Hepatocyte (in vitro differentiated cells): ENCODE data around the gene CNIH3. TPM values are rescaled to one million over a fixed set of nuclear protein-coding genes. Genes with fewer than 3 reads are reported as not detected.

Source experiments
- DNase-seq: peaks from one replicate; pipeline ENCODE4 v3.0.0-alpha.2; 2016; ENCODE audit warnings: low spot score
- H2AFZ ChIP-seq: fragments of 200-600 bp; sonication (generic); 2 replicates; pipeline ENCODE4 v1.6.0; 2016; ENCODE audit warnings: antibody characterized with exemption, mild to moderate bottlenecking
- H3K27ac ChIP-seq: fragments of 200-600 bp; sonication (generic); 2 replicates; pipeline ENCODE4 v1.5.1; 2016; ENCODE audit warnings: mild to moderate bottlenecking
- H3K27me3 ChIP-seq: fragments of 200-600 bp; sonication (generic); 2 replicates; pipeline ENCODE4 v1.6.1; 2016
- H3K36me3 ChIP-seq: fragments of 200-600 bp; sonication (generic); replicated peaks from 2 replicates; pipeline ENCODE4 v1.5.1; 2016; ENCODE audit warnings: low read depth; ENCODE audit not compliant: insufficient read depth
- H3K4me1 ChIP-seq: fragments of 200-600 bp; sonication (generic); 2 replicates; pipeline ENCODE4 v1.5.1; 2016; ENCODE audit warnings: mild to moderate bottlenecking, moderate library complexity; ENCODE audit not compliant: insufficient read depth
- H3K4me2 ChIP-seq: fragments of 200-600 bp; sonication (generic); 2 replicates; pipeline ENCODE4 v1.6.0; 2016
- H3K4me3 ChIP-seq: fragments of 200-600 bp; sonication (generic); 2 replicates; pipeline ENCODE4 v1.5.1; 2016; ENCODE audit warnings: mild to moderate bottlenecking
- H3K79me2 ChIP-seq: fragments of 200-600 bp; sonication (generic); 2 replicates; pipeline ENCODE4 v1.6.0; 2017; ENCODE audit warnings: mild to moderate bottlenecking
- H3K9me2 ChIP-seq: fragments of 200-600 bp; sonication (generic); replicated peaks from 2 replicates; pipeline ENCODE4 v1.6.0; 2017; ENCODE audit warnings: mild to moderate bottlenecking; ENCODE audit not compliant: insufficient read depth
- H3K9me3 ChIP-seq: fragments of 200-600 bp; sonication (generic); 2 replicates; pipeline ENCODE4 v1.5.1; 2016; ENCODE audit warnings: low read depth, mild to moderate bottlenecking
- H4K20me1 ChIP-seq: fragments of 200-600 bp; sonication (generic); 2 replicates; pipeline ENCODE4 v1.6.0; 2016; ENCODE audit warnings: mild to moderate bottlenecking; ENCODE audit not compliant: insufficient read depth, poor library complexity, severe bottlenecking
- EZH2 ChIP-seq: fragments of 200-600 bp; sonication (generic); IDR thresholded peaks from 2 replicates; pipeline ENCODE4 v1.6.1; 2016; ENCODE audit warnings: antibody characterized with exemption, mild to moderate bottlenecking, borderline replicate concordance
- EZH2phosphoT487 ChIP-seq: fragments of 200-600 bp; sonication (generic); IDR thresholded peaks from one replicate; pipeline ENCODE4 v1.6.1; 2018; ENCODE audit warnings: antibody characterized with exemption, mild to moderate bottlenecking, low read depth, moderate library complexity; ENCODE audit not compliant: unreplicated experiment, severe bottlenecking
- WGBS: methylation state at CpG from one replicate; pipeline ENCODE4 v1.1.6; 2016; ENCODE audit warnings: low lambda C conversion rate; ENCODE audit errors: missing lambda C conversion rate; 5-methylcytosine and 5-hydroxymethylcytosine counted together
- polyA plus RNA-seq: library from polyadenylated mRNA; unstranded; fragments of >200 nt; fragmentation: Nextera tagmentation; extraction: Ambion mirVana; gene quantifications from 2 replicates; pipeline ENCODE4 v1.2.1, GENCODE V29; 2016
- total RNA-seq: library from RNA; depleted of rRNA; stranded (reverse); fragments of >200 nt; gene quantifications from 2 replicates; pipeline ENCODE4 v1.2.3, GENCODE V29; 2014
- TF ChIP-seq, protein P1 (sequence below): fragments of 200-600 bp; sonication (generic); IDR thresholded peaks from 2 replicates; pipeline ENCODE4 v1.5.1; 2016; ENCODE audit warnings: antibody characterized with exemption, mild to moderate bottlenecking; ENCODE audit not compliant: poor library complexity

Gene CNIH3
- total and polyA plus RNA-seq, 2 experiments from 2014 or later = 2.8 to 3.5 TPM

DNA sequence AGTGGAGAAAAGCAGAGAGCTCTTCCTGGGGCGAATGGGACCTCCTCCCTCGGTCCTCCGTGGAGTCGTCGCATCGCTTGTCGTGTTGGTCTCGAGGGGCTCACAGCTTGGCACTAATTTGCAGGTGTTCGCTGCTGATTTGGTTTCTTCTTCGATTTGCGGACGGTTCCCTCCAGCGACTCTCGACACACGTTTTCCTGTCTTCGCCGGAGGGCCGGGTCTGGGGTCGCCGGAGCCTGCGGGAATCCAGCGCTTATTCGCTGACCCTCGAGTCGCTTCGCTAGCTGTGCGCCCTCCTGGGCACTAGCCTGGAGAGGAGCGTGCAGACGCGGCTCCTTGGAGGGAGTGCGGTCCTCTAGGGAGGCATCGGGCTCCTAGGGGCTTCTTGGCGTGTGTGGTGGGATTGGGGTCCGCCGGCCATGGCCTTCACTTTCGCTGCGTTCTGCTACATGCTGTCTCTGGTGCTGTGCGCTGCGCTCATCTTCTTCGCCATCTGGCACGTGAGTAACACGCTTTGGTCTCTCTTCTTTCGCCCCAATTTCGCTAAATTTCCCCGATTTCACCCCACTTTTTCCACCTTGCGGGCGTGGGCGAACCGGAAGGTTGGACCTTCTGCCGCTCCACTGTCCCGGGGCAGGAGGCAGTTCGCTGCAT lies 766 bp downstream of the CNIH3 start:
- Histone ChIP-seq H3K9me3 (no peaks in the 10 kb centered on the region), H3K4me1 (peaks cover 15% of the 10 kb centered on the region), H3K4me2 (peak overlapping the region; percentile 98), H2AFZ (peak overlapping the region; percentile 7), H3K4me3 (peak overlapping the region; percentile 9), H3K36me3 (no peaks in the 10 kb centered on the region), H3K9me2 (no peaks in the 10 kb centered on the region), H3K79me2 (no peaks in the 10 kb centered on the region), H3K27me3 (peaks cover 61% of the 10 kb centered on the region), H4K20me1 (no peaks in the 10 kb centered on the region), H3K27ac (no peak overlapping the region)
- TF ChIP-seq EZH2phosphoT487 = no peak
- TF ChIP-seq EZH2 = no peak
- TF ChIP-seq, protein P1, sequence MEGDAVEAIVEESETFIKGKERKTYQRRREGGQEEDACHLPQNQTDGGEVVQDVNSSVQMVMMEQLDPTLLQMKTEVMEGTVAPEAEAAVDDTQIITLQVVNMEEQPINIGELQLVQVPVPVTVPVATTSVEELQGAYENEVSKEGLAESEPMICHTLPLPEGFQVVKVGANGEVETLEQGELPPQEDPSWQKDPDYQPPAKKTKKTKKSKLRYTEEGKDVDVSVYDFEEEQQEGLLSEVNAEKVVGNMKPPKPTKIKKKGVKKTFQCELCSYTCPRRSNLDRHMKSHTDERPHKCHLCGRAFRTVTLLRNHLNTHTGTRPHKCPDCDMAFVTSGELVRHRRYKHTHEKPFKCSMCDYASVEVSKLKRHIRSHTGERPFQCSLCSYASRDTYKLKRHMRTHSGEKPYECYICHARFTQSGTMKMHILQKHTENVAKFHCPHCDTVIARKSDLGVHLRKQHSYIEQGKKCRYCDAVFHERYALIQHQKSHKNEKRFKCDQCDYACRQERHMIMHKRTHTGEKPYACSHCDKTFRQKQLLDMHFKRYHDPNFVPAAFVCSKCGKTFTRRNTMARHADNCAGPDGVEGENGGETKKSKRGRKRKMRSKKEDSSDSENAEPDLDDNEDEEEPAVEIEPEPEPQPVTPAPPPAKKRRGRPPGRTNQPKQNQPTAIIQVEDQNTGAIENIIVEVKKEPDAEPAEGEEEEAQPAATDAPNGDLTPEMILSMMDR = no peak
- DNase-seq = no peak
- 3% methylated on average over 52 of the region's 52 CpGs for WGBS

DNA sequence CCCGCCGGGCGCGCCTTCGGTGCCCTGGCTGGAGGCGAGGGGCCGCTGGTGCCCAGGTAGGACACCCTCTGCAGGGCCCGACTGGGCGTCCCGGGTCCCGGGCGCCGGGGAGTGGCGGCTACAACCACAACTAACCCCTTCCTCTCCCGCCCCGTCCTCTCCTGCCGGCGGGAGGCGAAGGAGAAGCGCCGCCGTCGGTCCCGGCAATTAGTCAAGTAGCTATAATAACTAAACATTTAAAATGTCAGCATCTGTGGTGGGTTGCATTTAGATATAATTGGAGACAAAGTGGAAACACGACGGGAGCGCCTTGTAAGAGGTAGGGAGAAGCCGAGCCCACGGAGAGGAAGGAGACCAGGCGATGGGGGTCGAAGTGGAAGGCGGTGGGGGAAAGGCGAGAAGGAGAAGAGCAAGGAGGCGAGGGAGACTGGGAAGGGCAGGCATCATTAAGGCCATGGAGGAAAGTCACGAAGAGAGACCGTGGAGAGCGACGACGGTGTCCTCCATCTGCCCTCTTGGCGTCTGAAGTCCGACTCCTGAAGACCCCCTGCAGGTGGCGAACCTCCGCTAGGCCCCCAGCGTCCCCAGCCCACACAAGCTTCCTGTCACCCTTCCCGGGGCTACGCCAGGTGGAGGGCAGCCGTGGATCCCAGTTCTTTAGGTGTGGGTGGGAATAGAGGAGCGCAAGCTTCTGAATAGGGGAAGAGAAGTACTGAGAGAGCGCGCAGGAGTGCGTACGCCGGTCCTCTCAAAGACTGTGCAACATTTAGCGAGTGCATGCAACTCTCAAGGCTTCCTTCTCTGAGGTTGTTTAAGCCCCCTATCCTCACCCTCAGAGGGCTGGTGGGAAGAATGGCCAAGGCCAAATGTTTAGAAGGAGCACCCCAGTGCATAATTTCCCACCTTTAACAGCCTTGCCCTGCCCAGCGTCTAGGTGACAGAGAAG lies 1.6 kb downstream of the CNIH3 start:
- H3K79me2 ChIP-seq = no peaks in the 10 kb centered on the region
- no peak overlapping the region for H3K27ac ChIP-seq
- TF ChIP-seq, protein P1 = no peak
- TF ChIP-seq EZH2phosphoT487 (peak; percentile 84), EZH2 (peak; percentile 99)
- H3K9me2 ChIP-seq = no peaks in the 10 kb centered on the region
- no peak for DNase-seq
- H3K9me3 ChIP-seq = no peaks in the 10 kb centered on the region
- H4K20me1 ChIP-seq = no peaks in the 10 kb centered on the region
- H3K4me3 ChIP-seq = no peak overlapping the region
- H3K4me1 ChIP-seq = peaks cover 16% of the 10 kb centered on the region
- H3K36me3 ChIP-seq = no peaks in the 10 kb centered on the region
- peaks cover 61% of the 10 kb centered on the region for H3K27me3 ChIP-seq
- peak overlapping the region; percentile 7 for H2AFZ ChIP-seq
- 9% methylated on average over 53 of the region's 55 CpGs for WGBS
- H3K4me2 ChIP-seq = peak overlapping the region; percentile 98

DNA sequence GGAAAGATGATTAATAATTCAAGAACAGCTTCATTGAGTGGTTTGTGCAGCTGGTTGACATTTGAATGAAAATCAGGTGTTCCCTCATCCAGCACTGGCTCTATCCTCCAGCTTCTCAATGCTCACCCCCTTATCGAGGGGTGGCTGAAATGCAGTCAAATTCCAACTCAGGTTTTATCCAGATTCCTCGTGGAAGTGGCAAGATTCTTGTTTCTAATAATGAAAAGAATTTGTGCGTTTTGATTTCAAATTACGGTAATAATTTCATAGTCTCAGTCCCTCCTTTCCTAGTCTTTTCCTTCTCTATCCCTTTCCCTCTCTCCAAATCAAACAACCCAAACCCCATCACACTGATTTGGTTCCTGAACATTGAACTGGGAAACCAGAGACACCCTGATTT lies 3.1 kb downstream of the CNIH3 start:
- Histone ChIP-seq H2AFZ (no peak overlapping the region), H3K4me3 (no peak overlapping the region), H3K4me1 (peaks cover 29% of the 10 kb centered on the region), H3K79me2 (no peaks in the 10 kb centered on the region), H3K9me3 (no peaks in the 10 kb centered on the region), H3K4me2 (no peak overlapping the region), H3K27me3 (peaks cover 61% of the 10 kb centered on the region), H3K36me3 (no peaks in the 10 kb centered on the region), H3K9me2 (no peaks in the 10 kb centered on the region), H3K27ac (no peak overlapping the region), H4K20me1 (no peaks in the 10 kb centered on the region)
- DNase-seq = no peak
- no peak for TF ChIP-seq EZH2
- no peak for TF ChIP-seq EZH2phosphoT487
- TF ChIP-seq, protein P1 = no peak
- 94% methylated on average over 4 of the region's 4 CpGs for WGBS
